Activated CD4-positive, alpha-beta memory T cell treated with anti-CD3 and anti-CD28 coated beads, Interleukin-2, amount 10 ng/mL, durations not matched to agents 7 days and 5 days (primary cell): Measurements from ENCODE around the gene C2orf81. TPM values are rescaled to one million over a fixed set of nuclear protein-coding genes. Genes with fewer than 3 reads are reported as not detected.
"Not testable (repeated sequence)": the region's sequence is repeated elsewhere in the genome, so short reads cannot be mapped to it uniquely, and the experiment has no call there.

Source experiments
- CTCF ChIA-PET: fragments of 350-600 bp; sonication (Branson Sonifier 250); formaldehyde crosslinking; loops from one replicate; lab custom pipeline; 2021; ENCODE audit warnings: antibody characterized with exemption, inconsistent platforms; lab: Charles Lee
- POLR2A ChIA-PET: fragments of 350-600 bp; sonication (Branson Sonifier 250); formaldehyde crosslinking; loops from one replicate; lab custom pipeline; 2021; ENCODE audit warnings: antibody characterized with exemption; lab: Charles Lee
- DNase-seq: peaks from one replicate; pipeline ENCODE4 v3.0.0-alpha.2; 2020
- H3K27ac Mint-ChIP-seq: one replicate; pipeline ENCODE4 v1.8.0; 2021; ENCODE audit warnings: mild to moderate bottlenecking, mixed read lengths
- H3K27me3 Mint-ChIP-seq: one replicate; pipeline ENCODE4 v1.8.0; 2021; ENCODE audit warnings: mixed read lengths
- H3K36me3 Mint-ChIP-seq: one replicate; pipeline ENCODE4 v1.8.0; 2021; ENCODE audit warnings: low read depth, mixed read lengths
- H3K4me1 Mint-ChIP-seq: one replicate; pipeline ENCODE4 v1.8.0; 2021; ENCODE audit warnings: mixed read lengths
- H3K4me3 Mint-ChIP-seq: one replicate; pipeline ENCODE4 v1.8.0; 2021; ENCODE audit warnings: mild to moderate bottlenecking, mixed read lengths
- H3K9me3 Mint-ChIP-seq: one replicate; pipeline ENCODE4 v1.8.0; 2021; ENCODE audit warnings: mixed read lengths
- total RNA-seq, 2 experiments: library from RNA; stranded (reverse); gene quantifications; one replicate each; pipeline ENCODE4 v1.2.3, GENCODE V29; 2021

C2orf81 gene
- total RNA-seq, 2 experiments from 2014 or later: 1.2 to 1.6 TPM

DNA sequence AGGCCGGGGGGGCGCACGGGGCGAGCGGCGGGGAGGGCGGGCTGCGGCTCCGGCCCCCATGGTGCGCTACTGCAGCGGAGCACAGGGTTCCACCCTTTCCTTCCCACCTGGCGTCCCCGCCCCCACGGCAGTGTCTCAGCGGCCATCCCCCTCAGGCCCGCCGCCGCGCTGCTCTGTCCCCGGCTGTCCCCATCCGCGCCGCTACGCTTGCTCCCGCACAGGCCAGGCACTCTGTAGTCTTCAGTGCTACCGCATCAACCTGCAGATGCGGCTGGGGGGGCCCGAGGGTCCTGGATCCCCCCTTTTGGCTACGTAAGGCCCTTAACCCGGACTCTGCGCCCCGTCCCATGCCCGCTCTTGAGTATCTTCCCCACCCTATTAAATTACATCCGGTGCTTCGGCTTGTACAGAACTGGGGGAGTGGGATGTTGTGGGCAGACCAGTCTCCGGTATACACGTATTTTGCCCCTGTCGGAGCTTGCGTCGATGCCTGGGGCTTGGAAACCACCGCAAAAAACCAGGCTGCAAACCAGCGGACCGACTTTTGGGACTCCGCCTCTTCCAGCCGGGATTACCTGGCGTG is 36.2 kb upstream of the C2orf81 start:
- Mint-ChIP-seq H3K4me1 (peaks cover 60% of the 10 kb centered on the region), H3K4me3 (peak overlapping the region; percentile 88), H3K9me3 (no peaks in the 10 kb centered on the region), H3K27ac (peak overlapping the region; percentile 95), H3K27me3 (no peaks in the 10 kb centered on the region), H3K36me3 (peaks cover 28% of the 10 kb centered on the region)
- peak; percentile 84 for DNase-seq
- CTCF ChIA-PET: interaction anchor here (0.7 to 5.6 kb wide), 10 partner anchors 10 to 380 kb away, joined by 3 to 53 read pairs (median 6); partner anchors contain the start of genes AUP1, CCDC142, HTRA2 and MRPL53
- POLR2A ChIA-PET: interaction anchor here (0.8 to 8.1 kb wide), 23 partner anchors 9 to 279 kb away, joined by 3 to 103 read pairs (median 7); partner anchors contain the start of genes AUP1, C2orf81, CCDC142 and HTRA2

DNA sequence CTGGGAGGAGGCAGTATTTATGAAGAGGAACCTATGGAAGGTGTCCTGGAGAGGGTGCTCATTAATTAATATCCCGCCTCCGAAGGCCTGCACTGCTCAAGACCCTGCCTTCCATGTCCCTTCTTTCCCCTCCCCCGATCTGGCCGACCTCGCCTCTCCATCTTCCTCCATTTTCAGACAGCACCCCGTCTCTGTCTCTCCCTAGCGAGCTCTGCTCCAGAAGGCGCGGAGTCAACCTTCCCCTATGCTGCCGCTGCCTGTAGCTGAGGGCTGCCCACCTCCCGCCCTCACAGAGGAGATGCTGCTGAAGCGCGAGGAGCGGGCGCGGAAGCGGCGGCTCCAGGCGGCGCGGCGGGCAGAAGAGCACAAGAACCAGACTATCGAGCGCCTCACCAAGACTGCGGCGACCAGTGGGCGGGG is 35.7 kb upstream of the C2orf81 start:
- ChIA-PET POLR2A (interaction anchor here (0.6 to 8.1 kb wide), 15 partner anchors 8 to 720 kb away, joined by 3 to 103 read pairs (median 7); partner anchors contain the start of genes AUP1, C2orf81, CCDC142 and HTRA2), CTCF (interaction anchor here (0.7 to 5.6 kb wide), 7 partner anchors 10 to 130 kb away, joined by 3 to 53 read pairs (median 19); partner anchors contain the start of genes AUP1, CCDC142, HTRA2 and MRPL53)
- Mint-ChIP-seq H3K9me3 (no peaks in the 10 kb centered on the region), H3K4me1 (peaks cover 65% of the 10 kb centered on the region), H3K27me3 (no peaks in the 10 kb centered on the region), H3K27ac (peak overlapping the region; percentile 95), H3K36me3 (peaks cover 26% of the 10 kb centered on the region), H3K4me3 (peak overlapping the region; percentile 88)
- DNase-seq: no peak

DNA sequence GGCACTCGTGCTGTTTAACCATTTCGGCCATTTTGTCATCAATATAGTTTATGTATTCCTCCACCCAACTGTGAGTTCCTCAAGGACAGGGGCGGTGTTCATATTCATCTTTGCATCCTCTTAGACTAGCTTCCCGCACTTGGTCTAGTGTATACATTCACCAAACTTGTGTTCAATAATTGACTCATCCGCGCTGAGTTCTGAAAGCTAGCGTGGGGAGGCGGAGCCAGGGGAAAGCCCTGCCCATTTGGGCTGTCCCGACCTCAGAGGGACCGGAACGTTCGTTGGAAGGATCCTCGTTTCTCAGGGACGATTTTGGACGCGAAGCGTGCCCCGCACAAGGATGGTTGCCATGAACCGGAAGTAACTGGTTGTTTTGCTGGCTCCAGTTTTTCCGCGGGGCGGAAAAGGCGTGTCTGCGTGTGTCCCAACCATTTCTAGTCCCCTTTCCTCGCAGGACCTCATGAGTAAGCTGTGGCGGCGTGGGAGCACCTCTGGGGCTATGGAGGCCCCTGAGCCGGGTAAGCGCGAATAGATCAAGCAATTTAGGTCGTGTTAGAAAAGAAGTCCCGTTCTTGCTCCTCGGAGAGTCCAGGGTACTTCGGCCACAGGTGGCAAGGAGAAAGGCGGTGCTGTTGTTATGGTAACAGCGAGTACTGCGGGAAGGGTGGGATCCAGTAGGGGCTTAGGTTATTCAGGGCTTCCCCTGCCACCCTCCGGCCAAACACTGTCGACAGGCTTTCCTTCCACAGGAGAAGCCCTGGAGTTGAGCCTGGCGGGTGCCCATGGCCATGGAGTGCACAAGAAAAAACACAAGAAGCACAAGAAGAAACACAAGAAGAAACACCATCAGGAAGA is 33.5 kb upstream of the C2orf81 start, which contains the start of gene INO80B:
Gene INO80B (plus strand): TSS at position 434 of the 858 bp plus-strand sequence. CDS start 30 bp downstream, at position 464.
- ChIA-PET CTCF (interaction anchor here (0.6 to 5.6 kb wide), 17 partner anchors 9 to 627 kb away, joined by 3 to 53 read pairs (median 3); partner anchors contain the start of genes AUP1, C2orf81, CCDC142 and HTRA2), POLR2A (interaction anchor here (0.6 to 8.1 kb wide), 19 partner anchors 12 to 256 kb away, joined by 3 to 103 read pairs (median 5); partner anchors contain the start of genes AUP1, C2orf81, CCDC142 and HTRA2)
- Mint-ChIP-seq H3K36me3 (peaks cover 12% of the 10 kb centered on the region), H3K4me1 (peaks cover 60% of the 10 kb centered on the region), H3K9me3 (no peaks in the 10 kb centered on the region), H3K4me3 (peak within 1 kb of the TSS; percentile 88), H3K27ac (peak within 1 kb of the TSS; percentile 85), H3K27me3 (no peaks in the 10 kb centered on the region)
- peak; percentile 99 for DNase-seq

DNA sequence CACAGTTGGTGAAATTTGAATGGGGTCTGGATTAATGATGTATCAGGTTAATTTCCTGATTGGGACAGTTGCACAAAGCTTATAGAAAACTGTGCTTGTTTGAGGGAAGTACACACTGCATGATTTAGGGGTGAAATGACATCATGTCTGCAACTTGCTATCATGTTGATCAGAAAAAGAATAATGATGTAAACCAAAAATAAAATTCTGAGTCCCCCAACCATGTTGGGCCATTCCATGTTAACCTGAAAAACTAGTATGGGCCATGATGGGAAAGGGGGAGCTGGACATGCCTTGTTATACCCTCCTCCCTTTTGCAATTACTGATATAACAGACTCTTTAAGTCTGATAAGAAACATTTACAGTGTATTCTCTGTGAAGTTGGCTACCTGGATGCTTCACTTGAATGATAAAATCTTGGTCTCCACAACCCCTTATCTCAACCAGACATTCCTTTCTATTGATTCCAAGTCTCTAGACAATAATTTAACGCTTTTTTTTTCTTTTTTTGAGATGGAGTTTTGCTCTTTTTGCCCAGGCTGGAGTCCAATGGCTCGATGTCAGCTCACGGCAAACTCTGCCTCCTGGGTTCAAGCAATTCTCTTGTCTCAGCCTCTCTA is 29.3 kb upstream of the C2orf81 start:
- Mint-ChIP-seq H3K27ac (no peak overlapping the region), H3K9me3 (no peaks in the 10 kb centered on the region), H3K36me3 (peaks cover 6% of the 10 kb centered on the region), H3K4me1 (peaks cover 34% of the 10 kb centered on the region), H3K4me3 (no peak overlapping the region), H3K27me3 (peaks cover 9% of the 10 kb centered on the region)
- DNase-seq: no peak
- ChIA-PET POLR2A (interaction anchor here (1.3 kb wide), 1 partner anchor 10 kb away, joined by 3 read pairs; no protein-coding TSS in a partner anchor), CTCF (no interaction called here)

DNA sequence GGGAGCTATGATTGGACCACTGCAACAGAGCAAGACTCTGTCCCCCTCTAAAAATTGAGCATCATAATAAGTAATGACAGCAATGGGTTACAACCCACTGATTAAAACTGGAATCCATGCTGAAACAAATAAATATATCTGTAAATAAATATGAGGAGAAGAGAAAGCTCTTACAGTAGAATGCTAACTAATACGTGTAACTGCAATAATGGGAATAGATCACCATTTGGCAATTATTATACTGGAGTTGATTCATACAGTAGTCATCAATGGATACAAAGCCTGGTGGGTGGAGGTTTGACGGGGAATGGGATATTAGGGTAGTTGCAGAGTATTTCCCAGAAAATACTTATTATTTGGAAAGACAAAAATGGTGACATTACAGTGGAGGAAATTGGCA is 27.4 kb upstream of the C2orf81 start:
- H3K4me1 Mint-ChIP-seq: peaks cover 19% of the 10 kb centered on the region
- peaks cover 24% of the 10 kb centered on the region for H3K27me3 Mint-ChIP-seq
- CTCF ChIA-PET: no interaction called here
- no peak for DNase-seq
- H3K9me3 Mint-ChIP-seq: no peaks in the 10 kb centered on the region
- H3K36me3 Mint-ChIP-seq: no peaks in the 10 kb centered on the region
- no peak overlapping the region for H3K27ac Mint-ChIP-seq
- POLR2A ChIA-PET: interaction anchor here (0.8 to 1.0 kb wide), 2 partner anchors 8 to 10 kb away, joined by 3 read pairs; no protein-coding TSS in a partner anchor
- no peak overlapping the region for H3K4me3 Mint-ChIP-seq

DNA sequence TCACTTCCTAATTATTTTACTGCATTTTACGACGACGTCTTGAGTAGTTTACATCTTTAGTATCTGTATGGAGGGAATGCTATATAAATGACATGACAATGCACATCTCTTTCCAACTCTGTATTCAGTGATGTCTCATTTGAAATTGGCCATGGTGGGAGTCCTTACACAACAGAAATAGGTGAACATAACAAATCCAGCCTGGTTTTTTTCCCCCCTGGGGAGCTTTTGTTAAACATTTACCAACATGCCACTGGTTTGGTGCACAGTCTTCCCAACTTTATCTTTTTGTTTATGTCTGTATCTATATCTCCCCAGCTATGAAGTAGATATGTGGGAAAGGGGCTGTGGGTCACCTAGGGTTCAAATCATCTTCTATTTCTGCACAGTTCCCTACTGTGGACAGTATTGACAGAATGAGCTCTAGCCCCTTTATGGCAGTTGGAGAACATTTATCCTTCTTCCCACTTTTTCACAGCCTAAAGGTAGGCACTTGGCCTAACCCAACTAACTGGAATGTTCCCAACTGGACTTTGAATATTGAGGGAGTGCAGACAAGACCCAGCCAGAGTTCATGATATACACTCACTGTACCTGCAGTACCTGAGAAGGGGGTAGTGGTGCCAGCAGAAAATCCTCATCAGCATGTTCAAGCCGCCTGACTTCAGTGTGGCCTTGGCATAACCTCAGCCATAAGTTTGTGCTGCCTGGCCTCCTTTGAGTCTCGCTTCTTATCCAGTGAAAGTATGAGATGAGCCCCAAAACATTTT is 26.0 kb upstream of the C2orf81 start:
- Mint-ChIP-seq H3K27me3 (peaks cover 26% of the 10 kb centered on the region), H3K4me1 (peaks cover 7% of the 10 kb centered on the region), H3K36me3 (no peaks in the 10 kb centered on the region), H3K4me3 (no peak overlapping the region), H3K9me3 (no peaks in the 10 kb centered on the region), H3K27ac (no peak overlapping the region)
- DNase-seq: no peak
- POLR2A ChIA-PET: no interaction called here
- CTCF ChIA-PET: no interaction called here

DNA sequence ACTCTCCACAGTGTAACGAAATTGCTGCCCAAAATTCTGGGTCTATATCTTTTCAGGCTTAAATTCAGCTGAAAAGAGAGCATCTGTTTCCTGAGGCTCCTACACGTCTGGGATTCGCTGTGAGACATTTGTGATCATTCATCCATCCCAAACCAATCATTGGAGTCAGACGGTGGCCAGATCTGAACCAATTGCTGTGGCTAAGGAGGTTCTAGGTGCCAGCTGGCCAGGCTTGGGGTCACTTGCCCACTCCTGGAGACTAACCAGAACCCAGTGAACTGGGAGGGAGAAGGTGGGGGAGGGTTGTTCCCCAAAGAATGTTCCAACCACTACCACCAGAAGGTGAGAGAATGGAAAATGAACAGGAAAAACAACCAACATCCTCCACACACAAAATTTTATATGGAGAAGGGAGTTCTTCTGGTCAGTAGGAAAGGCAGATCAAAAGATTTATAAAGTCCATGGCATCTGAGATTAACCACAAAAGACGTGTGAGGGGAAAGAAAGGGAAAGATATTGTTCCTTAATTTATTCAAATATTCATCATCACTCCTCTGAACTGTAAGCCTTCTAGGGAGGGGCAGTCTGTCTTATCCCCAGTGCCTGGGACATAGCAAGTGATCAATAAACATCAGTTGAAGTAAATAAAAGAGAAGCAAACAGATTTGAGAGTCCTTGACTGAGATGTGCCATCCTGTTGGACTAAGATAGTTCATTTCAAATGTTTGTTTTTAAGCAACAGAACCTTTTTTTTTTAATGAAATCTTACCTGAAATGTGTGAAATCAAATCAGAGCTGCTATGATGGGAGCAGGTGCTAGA is 23.3 kb upstream of the C2orf81 start:
- no peak overlapping the region for H3K27ac Mint-ChIP-seq
- peaks cover 11% of the 10 kb centered on the region for H3K4me1 Mint-ChIP-seq
- CTCF ChIA-PET: no interaction called here
- H3K36me3 Mint-ChIP-seq: no peaks in the 10 kb centered on the region
- POLR2A ChIA-PET: interaction anchor here (1.4 to 1.6 kb wide), 2 partner anchors 14 to 23 kb away, joined by 3 to 4 read pairs; partner anchors contain the start of gene WDR54
- no peaks in the 10 kb centered on the region for H3K9me3 Mint-ChIP-seq
- no peak overlapping the region for H3K4me3 Mint-ChIP-seq
- peaks cover 44% of the 10 kb centered on the region for H3K27me3 Mint-ChIP-seq
- no peak for DNase-seq

DNA sequence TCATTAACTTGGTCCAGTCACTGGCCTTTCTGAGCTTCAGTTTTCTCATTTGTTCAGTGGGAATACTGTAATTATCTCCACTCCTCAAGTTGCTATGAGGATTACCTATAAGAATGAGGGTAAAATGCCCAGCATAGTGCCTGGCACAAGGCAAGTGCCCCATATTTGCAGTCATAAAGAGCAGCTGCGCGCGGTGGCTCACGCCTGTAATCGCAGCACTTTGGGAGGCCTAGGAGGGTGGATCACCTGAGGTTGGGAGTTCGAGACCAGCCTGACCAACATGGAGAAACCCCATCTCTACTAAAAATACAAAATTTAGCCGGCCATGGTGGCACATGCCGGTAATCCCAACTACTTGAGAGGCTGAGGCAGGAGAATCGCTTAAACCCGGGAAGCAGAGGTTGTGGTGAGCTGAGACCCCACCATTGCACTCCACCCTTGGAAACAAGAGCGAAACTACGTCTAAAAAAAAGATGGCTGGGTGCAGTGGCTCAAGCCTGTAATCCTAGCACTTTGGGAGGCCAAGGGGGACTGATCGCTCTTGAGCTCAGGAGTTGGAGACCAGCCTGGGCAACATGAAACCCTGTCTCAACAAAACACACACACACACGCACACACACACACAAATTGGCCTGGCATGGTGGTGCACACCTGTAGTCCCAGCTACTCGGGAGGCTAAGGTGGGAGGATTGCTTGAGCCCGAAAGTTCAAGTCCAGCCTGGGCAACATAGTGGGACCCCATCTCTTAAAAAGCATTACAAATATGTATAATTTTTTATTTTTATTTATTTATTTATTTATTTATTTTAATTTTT is 21.3 kb upstream of the C2orf81 start:
- peaks cover 58% of the 10 kb centered on the region for H3K27me3 Mint-ChIP-seq
- H3K27ac Mint-ChIP-seq, CTCF ChIA-PET, H3K9me3 Mint-ChIP-seq, H3K36me3 Mint-ChIP-seq, DNase-seq: not testable (repeated sequence)
- peaks cover 11% of the 10 kb centered on the region for H3K4me1 Mint-ChIP-seq
- peak overlapping the region; percentile 66 for H3K4me3 Mint-ChIP-seq
- POLR2A ChIA-PET: interaction anchor here (0.7 to 1.6 kb wide), 3 partner anchors 12 to 13 kb away, joined by 3 to 6 read pairs (median 4); partner anchors contain the start of gene INO80B

DNA sequence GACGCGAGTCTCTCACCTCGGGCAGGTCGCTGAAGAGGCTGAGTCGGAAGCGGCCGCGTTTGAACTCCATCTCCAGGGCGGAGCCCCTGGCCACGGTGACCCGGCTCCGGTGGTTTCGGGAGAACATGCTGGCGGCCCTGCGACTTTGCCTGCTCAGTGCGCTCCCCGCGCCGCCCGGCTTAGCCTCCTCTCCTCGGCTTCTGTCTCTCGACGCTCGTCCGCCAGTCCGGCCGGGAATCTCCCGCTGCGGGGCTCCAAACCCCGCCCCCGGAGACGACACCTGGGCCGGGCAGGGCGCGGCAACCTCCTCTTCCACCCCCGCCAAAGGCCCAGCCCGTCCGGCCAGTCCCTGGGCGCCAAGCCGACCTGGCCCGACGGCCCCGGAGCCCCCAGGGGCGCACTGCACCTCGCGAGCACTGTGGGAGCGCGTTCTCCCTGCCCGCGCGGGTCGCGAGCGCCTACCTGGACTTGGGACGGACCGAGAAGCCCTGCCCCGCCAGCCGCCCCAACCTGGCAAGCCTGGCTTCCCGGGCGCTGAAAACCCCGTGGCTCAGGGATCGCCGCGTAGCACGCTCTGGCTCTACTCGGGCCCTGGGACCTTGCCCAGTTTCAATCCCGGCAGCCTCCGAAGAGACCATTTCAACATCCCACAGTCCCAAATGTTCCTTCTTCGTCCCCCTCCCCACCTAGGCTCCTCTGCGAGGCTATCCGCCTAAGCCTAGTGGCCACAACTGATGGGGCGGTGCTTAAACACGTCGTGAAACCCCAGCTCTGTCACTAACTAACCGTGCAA is 20.5 kb upstream of the C2orf81 start, which contains the start of gene RTKN:
Gene RTKN (minus strand): TSS at position 248 of the 793 bp plus-strand sequence. CDS start 121 bp downstream, at position 127.
- ChIA-PET POLR2A (interaction anchor here (1.4 kb wide), 1 partner anchor 13 kb away, joined by 6 read pairs; the partner anchor contains the start of gene INO80B), CTCF (no interaction called here)
- peak within 1 kb of the TSS; percentile 66 for H3K4me3 Mint-ChIP-seq
- H3K9me3 Mint-ChIP-seq: no peaks in the 10 kb centered on the region
- no peaks in the 10 kb centered on the region for H3K36me3 Mint-ChIP-seq
- peaks cover 11% of the 10 kb centered on the region for H3K4me1 Mint-ChIP-seq
- peaks cover 53% of the 10 kb centered on the region for H3K27me3 Mint-ChIP-seq
- no peak within 1 kb of the TSS for H3K27ac Mint-ChIP-seq
- peak; percentile 32 for DNase-seq
